HepG2 (cell line): ENCODE measurements around the gene GRID1.

Experiments used
- GRHL1 ChIP-seq: sonication (generic); formaldehyde crosslinking; conservative IDR thresholded peaks from 2 replicates; pipeline ENCODE4 v1.8.0; 2022; ENCODE audit warnings: missing genetic modification reagents
- HDAC2 ChIP-seq: sonication (generic); formaldehyde crosslinking; IDR thresholded peaks from 2 replicates; pipeline ENCODE4 v1.4.0; 2020; ENCODE audit warnings: missing genetic modification reagents
- NFIB ChIP-seq: sonication (generic); formaldehyde crosslinking; IDR thresholded peaks from 2 replicates; pipeline ENCODE4 v1.9.0; 2021; ENCODE audit warnings: missing genetic modification reagents, mild to moderate bottlenecking, borderline replicate concordance
- REPIN1 ChIP-seq: sonication (generic); formaldehyde crosslinking; IDR thresholded peaks from 2 replicates; pipeline ENCODE4 v1.8.0; 2022; ENCODE audit warnings: missing genetic modification reagents, low read depth, mild to moderate bottlenecking, borderline replicate concordance
- RFX5 ChIP-seq: IDR thresholded peaks from 2 replicates; pipeline ENCODE4 v1.6.1; 2011; ENCODE audit warnings: low read depth, low read length, improper control_type of control experiment
- SRSF1 ChIP-seq: fragments of 200-400 bp; formaldehyde crosslinking; optimal IDR thresholded peaks from 2 replicates; pipeline ENCODE3; 2017; ENCODE audit warnings: mild to moderate bottlenecking, low read depth, low read length, moderate library complexity
- YY1 ChIP-seq: IDR thresholded peaks from 2 replicates; pipeline ENCODE4 v1.6.1; 2011; ENCODE audit warnings: low read length, low read depth, moderate library complexity, mild to moderate bottlenecking; ENCODE audit not compliant: insufficient read depth, insufficient replicate concordance
- ZNF670 ChIP-seq: sonication (generic); formaldehyde crosslinking; IDR thresholded peaks from 2 replicates; pipeline ENCODE4 v1.8.0; 2022; ENCODE audit warnings: mild to moderate bottlenecking, missing genetic modification reagents, borderline replicate concordance

- TF ChIP-seq YY1 (no peak), SRSF1 (no peak), RFX5 (no peak), GRHL1 (CRISPR knock-in tag) (no peak), HDAC2 (CRISPR knock-in tag) (no peak), REPIN1 (CRISPR knock-in tag) (no peak), NFIB (CRISPR knock-in tag) (no peak), ZNF670 (no peak)
These were observed 763.2 kb downstream of the GRID1 start for GRCh38 chr10:85603151-85603940.
